K562 (cell line): ENCODE measurements around the gene MIER2.

ENCODE experiments used
- CEBPB ChIP-seq: fragments of 450-650 bp; IDR thresholded peaks from 2 replicates; pipeline ENCODE4 v1.6.1; 2016; ENCODE audit warnings: missing genetic modification characterization, missing compliant biosample characterization
- CTCF ChIP-seq, 3 experiments: IDR thresholded peaks in 2 of 3; conservative IDR thresholded peaks in 1 of 3; 2 replicates each; pipeline ENCODE4 v1.5.1; 2011 to 2012; ENCODE audit warnings: low read length in 3 of 3, mild to moderate bottlenecking in 3 of 3, control low read depth in 2 of 3, improper control_type of control experiment in 1 of 3, inconsistent platforms in 1 of 3, low read depth in 1 of 3, mixed read lengths in 1 of 3, moderate library complexity in 1 of 3; ENCODE audit not compliant: insufficient read depth in 2 of 3
- ELF4 ChIP-seq: fragments of 450-650 bp; formaldehyde crosslinking; IDR thresholded peaks from 2 replicates; pipeline ENCODE4 v1.4.0; 2022; ENCODE audit warnings: missing genetic modification characterization
- SMARCA5 ChIP-seq: fragments of 450-650 bp; IDR thresholded peaks from 2 replicates; pipeline ENCODE4 v1.6.1; 2016
- STAT6 ChIP-seq: sonication (generic); formaldehyde crosslinking; IDR thresholded peaks from 2 replicates; pipeline ENCODE4 v1.8.1; 2023; ENCODE audit warnings: mild to moderate bottlenecking, missing genetic modification reagents
- TF ChIP-seq, protein P1 (sequence below): fragments of 450-650 bp; IDR thresholded peaks from 2 replicates; pipeline ENCODE4 v1.6.1; 2016
- TF ChIP-seq, protein P2 (sequence below), 2 experiments: fragments of 450-650 bp in 1 of 2; sonication (generic) in 1 of 2; formaldehyde crosslinking in 1 of 2; IDR thresholded peaks in 1 of 2; conservative IDR thresholded peaks in 1 of 2; 2 replicates each; pipeline versions ENCODE4 v1.6.1 to v1.8.1; 2016 to 2023; ENCODE audit warnings: mild to moderate bottlenecking in 2 of 2, moderate library complexity in 2 of 2, inconsistent platforms in 1 of 2, missing genetic modification reagents in 1 of 2
- TF ChIP-seq, protein P3 (sequence below): fragments of 250-450 bp; sonication (Bioruptor Pico); IDR thresholded peaks from 2 replicates; pipeline ENCODE4 v1.4.0; 2020; ENCODE audit warnings: mild to moderate bottlenecking

GRCh38 chr19:330503-330902 is 14.1 kb downstream of the MIER2 start:
- no peak for TF ChIP-seq CTCF (IDR thresholded peaks at IDR 0.05 in 2 of 3, conservative IDR thresholded peaks at IDR 0.05 in 1 of 3; ENCODE audit: insufficient read depth in 2 of 3, low read depth in 1 of 3, low read length in 3 of 3)
- TF ChIP-seq, protein P1, sequence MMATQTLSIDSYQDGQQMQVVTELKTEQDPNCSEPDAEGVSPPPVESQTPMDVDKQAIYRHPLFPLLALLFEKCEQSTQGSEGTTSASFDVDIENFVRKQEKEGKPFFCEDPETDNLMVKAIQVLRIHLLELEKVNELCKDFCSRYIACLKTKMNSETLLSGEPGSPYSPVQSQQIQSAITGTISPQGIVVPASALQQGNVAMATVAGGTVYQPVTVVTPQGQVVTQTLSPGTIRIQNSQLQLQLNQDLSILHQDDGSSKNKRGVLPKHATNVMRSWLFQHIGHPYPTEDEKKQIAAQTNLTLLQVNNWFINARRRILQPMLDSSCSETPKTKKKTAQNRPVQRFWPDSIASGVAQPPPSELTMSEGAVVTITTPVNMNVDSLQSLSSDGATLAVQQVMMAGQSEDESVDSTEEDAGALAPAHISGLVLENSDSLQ = no peak
- TF ChIP-seq SMARCA5 = no peak
- no peak for TF ChIP-seq CEBPB (tag)
- TF ChIP-seq ELF4 (CRISPR knock-in tag) = no peak
- TF ChIP-seq, protein P2, sequence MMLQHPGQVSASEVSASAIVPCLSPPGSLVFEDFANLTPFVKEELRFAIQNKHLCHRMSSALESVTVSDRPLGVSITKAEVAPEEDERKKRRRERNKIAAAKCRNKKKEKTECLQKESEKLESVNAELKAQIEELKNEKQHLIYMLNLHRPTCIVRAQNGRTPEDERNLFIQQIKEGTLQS (IDR thresholded peaks at IDR 0.05) = no peak
- TF ChIP-seq, protein P2 (CRISPR knock-in tag; conservative IDR thresholded peaks at IDR 0.05) = no peak
- TF ChIP-seq, protein P3, sequence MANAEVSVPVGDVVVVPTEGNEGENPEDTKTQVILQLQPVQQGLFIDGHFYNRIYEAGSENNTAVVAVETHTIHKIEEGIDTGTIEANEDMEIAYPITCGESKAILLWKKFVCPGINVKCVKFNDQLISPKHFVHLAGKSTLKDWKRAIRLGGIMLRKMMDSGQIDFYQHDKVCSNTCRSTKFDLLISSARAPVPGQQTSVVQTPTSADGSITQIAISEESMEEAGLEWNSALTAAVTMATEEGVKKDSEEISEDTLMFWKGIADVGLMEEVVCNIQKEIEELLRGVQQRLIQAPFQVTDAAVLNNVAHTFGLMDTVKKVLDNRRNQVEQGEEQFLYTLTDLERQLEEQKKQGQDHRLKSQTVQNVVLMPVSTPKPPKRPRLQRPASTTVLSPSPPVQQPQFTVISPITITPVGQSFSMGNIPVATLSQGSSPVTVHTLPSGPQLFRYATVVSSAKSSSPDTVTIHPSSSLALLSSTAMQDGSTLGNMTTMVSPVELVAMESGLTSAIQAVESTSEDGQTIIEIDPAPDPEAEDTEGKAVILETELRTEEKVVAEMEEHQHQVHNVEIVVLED = no peak
- TF ChIP-seq STAT6 = no peak
